Measurements from ENCODE around the gene NME4.

The NME4 gene

DNA sequence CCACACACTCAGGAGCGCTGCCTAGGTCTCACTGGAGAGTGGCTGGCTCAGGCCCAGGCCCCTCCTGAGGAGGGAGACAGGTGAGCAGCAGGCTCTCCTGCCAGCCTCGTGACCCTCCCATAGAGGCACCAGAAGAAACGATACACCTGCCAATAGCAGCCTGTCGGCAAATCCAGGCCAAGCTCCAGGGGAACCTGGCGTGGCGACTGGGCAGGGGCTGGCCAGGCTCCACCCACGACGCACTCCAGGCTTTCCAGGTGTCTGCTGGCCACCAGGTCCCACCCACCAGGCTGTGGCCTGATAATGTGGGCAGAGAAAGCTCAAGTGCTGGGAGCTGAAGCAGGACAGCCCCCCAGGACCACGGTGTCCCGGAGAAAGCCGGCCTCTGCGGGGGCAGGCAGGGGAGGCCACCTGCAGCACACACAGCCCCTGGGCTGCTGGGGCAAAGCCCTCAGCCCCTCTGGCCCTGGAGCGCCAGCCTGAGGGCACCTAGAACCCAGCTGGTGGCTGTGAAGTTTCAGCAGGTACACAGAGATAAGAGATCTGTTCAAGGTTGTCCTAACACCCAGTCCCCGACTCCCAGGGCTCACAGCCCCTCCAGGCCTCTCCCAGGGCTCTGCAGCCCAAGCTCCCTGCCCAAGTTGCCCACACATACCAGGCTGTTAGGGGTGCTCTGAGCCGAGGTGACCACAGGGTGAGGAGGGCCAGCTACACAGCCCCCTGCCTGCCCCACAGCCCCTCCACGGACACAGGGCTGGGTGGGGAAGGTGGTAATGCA is 17.6 kb upstream of the NME4 start:
- H3K4me3 ChIP-seq (ENCODE audit: low read length): no peak overlapping the region
- TF ChIP-seq, protein P1, sequence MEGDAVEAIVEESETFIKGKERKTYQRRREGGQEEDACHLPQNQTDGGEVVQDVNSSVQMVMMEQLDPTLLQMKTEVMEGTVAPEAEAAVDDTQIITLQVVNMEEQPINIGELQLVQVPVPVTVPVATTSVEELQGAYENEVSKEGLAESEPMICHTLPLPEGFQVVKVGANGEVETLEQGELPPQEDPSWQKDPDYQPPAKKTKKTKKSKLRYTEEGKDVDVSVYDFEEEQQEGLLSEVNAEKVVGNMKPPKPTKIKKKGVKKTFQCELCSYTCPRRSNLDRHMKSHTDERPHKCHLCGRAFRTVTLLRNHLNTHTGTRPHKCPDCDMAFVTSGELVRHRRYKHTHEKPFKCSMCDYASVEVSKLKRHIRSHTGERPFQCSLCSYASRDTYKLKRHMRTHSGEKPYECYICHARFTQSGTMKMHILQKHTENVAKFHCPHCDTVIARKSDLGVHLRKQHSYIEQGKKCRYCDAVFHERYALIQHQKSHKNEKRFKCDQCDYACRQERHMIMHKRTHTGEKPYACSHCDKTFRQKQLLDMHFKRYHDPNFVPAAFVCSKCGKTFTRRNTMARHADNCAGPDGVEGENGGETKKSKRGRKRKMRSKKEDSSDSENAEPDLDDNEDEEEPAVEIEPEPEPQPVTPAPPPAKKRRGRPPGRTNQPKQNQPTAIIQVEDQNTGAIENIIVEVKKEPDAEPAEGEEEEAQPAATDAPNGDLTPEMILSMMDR (IDR thresholded peaks at IDR 0.05; ENCODE audit: insufficient read depth, low read depth, low read length, missing control alignments): no peak

DNA sequence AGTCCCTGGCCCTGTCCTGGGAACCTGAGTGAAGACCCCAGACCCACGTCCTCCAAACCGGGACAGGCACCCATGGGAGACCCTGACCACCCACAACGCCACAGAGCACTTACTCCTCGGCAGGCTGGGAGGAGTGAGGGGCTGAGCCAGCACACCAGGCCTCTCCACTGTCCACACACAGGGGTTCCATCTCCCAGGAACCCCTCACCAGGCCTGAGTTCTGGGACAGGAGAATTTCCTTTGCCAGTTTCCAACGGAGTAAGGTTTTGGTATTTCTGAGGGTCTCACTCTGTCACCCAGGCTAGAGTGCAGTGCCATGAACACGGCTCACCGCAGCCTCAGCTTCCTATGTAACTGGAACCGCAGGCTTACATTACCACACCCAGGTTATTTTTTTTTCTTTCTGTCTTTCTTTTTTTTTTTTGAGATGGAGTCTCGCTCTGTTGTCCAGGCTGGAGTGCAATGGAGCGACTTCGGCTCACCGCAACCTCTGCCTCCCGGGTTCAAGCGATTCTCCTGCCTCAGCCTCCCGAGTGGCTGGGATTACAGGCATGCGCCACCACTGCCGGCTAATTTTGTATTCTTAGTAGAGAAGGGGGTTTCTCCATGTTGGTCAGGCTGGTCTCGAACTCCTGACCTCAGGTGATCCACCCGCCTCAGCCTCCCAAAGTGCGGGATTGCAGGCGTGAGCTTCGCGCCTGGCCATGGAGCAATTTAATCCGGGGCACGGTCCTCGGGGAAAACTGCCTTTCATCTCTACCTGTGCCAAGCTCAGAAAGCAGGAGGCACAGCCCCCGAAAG is 16.8 kb upstream of the NME4 start:
- TF ChIP-seq, protein P1 (IDR thresholded peaks at IDR 0.05; ENCODE audit: insufficient read depth, low read depth, low read length, missing control alignments): no peak
- DNase-seq (ENCODE audit: low read depth): no peak

More for the DNA sequence above, 17.6 kb upstream of the NME4 start:
- DNase-seq (ENCODE audit: low read depth): peak; percentile 26

DNA sequence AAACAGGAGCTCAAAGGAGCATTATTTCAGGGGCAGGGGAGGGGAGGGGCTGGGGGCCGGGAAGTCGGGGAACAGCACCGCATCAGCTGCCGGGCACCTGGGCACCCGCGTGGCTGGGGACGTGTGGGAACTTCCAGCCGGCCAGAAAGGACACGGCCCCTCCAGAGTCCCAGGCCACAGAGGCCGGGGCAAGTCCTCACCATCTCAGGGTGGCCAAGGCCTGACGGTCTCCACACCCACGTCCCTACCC is 16.3 kb upstream of the NME4 start:
- TF ChIP-seq, protein P1 (IDR thresholded peaks at IDR 0.05; ENCODE audit: insufficient read depth, low read depth, low read length, missing control alignments): no peak
- H3K4me3 ChIP-seq (ENCODE audit: low read length): peak overlapping the region; percentile 56
- no peak for DNase-seq (ENCODE audit: low read depth)

More for the DNA sequence above, 16.8 kb upstream of the NME4 start:
- H3K4me3 ChIP-seq (ENCODE audit: low read length): no peak overlapping the region

DNA sequence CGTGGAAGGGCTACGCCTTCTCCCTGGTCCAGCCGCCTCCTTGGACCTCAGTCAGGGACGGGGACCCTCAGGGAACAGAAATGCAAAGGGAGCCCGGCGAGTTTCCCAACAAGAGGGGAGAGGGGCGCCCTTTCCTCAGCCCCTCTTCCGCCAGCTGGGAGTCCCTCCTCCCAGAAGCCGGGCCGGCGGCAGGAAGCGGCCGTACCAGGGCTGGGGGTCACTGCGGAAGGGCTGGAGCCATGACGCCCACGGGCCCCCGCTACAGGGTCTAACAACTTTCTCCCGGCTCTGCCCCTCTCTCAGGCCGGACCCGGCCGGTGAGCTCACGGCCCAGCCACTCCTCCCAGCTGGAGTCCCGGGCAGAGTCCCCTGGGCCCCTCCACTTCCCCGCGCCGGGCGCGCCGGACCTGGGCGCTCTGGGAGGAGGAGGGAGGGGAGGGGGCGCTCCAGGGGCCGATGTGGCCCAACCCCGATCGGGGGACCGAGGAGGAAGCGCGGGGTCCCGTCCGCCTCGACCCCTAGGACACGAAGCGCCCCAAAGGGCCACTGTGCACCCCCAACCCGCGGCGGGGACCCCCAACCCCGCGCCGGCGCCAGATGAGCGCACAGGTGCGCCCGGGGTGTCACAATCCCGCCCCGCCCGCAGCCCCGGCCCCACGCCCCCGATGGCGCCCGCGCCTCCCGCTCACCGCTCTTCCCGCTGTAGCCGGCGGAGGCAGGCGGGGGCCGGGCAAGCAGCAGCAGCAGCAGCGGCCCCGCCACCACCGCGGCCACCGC is 15.8 kb upstream of the NME4 start:
- no peak for DNase-seq (ENCODE audit: low read depth)
- TF ChIP-seq, protein P1 (IDR thresholded peaks at IDR 0.05; ENCODE audit: insufficient read depth, low read depth, low read length, missing control alignments): no peak
- peak overlapping the region; percentile 56 for H3K4me3 ChIP-seq (ENCODE audit: low read length)

DNA sequence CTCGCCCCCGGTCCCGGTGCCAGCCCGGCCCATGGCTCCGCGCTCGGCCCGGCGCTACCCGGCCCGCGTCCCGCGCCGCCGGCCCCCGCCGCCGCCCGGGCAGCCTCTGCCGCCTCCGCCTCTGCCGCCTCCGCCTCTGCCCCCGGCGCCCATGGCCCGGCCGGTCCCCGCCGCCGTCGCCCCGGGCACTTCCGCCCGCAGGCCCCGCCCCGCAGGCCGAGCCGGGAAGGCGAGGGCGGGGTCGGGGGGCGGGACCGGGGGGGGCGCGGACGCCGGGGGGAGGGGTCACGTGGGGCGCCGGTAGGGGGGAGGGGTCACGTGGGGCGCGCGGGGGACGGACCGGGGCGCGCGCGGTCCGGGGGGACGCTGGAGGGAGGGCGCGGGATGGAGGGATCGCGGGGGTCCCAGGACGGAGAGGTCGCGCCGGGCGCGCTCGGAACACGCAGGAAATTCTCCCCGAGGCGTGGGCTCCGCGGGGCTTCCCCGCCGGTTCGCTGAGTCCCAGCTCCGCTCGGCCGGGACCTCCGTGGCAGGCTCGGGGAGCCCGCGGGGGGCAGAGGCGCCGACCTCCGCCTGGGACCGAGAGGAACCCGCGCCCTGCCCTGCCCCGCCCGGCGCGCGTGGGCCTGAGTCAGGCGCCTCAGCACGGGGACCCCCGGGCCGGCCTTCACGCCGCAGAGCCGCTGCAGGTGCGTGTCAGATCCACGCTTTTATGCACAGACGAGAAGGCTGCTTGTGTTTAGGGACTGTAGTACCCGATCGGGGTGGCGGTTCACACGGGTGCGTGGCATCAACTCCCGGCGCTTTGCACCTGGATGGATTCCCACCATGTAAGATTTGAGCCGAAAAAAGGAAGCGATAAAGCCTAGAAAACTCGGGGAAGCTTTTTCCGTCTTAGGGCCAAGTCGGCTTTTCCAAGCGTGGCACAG is 14.9 kb upstream of the NME4 start, which contains the start of gene PGAP6:
TSS of gene PGAP6 (minus strand) at position 190 of the 929 bp plus-strand sequence. CDS start at position 33, 157 bp downstream.
- TF ChIP-seq, protein P1 (IDR thresholded peaks at IDR 0.05; ENCODE audit: insufficient read depth, low read depth, low read length, missing control alignments): no peak
- DNase-seq (ENCODE audit: low read depth): peak; percentile 43
- H3K4me3 ChIP-seq (ENCODE audit: low read length): peak within 1 kb of the TSS; percentile 56

All from epithelial cell of esophagus (primary cell).